ENCODE results near the gene ZNF500.

- TF ChIP-seq POLR2A (IDR thresholded peaks at IDR 0.05; ENCODE audit: low read depth, low read length) (no peak), POLR2AphosphoS5 (IDR thresholded peaks at IDR 0.05; ENCODE audit: low read depth, low read length) (no peak)
These were observed 33.7 kb downstream of the ZNF500 start for GRCh38 chr16:4733211-4733742.

Measured in GM12892 (cell line).